Peyer's patch (tissue), 4 donors: ENCODE measurements around the gene CSMD2. TPM values are rescaled to one million over a fixed set of nuclear protein-coding genes. Genes with fewer than 3 reads are reported as not detected.
A peak's percentile ranks its signal among the peaks of the same experiment; 100 is the strongest.

Experiments used
- DNase-seq, 3 donors: peaks; one replicate each; pipeline ENCODE4 v3.0.0-alpha.2; 2017 to 2019
- H3K27ac ChIP-seq, 4 donors: fragments of 200-600 bp; sonication (generic); one replicate each; pipeline ENCODE4 v1.5.1; 2016 to 2019
- H3K27me3 ChIP-seq, 2 donors: fragments of 200-600 bp; sonication (generic); one replicate each; pipeline ENCODE4 v1.5.1; 2019
- H3K36me3 ChIP-seq, 3 donors: fragments of 200-600 bp; sonication (generic); one replicate each; pipeline ENCODE4 v1.5.1; 2016 to 2019
- H3K4me1 ChIP-seq, 4 donors: fragments of 200-600 bp; sonication (generic); one replicate each; pipeline ENCODE4 v1.5.1; 2016 to 2019
- H3K4me3 ChIP-seq, 4 donors: fragments of 200-600 bp; sonication (generic); 1 replicate in 3 of 4; 2 replicates in 1 of 4; pipeline ENCODE4 v1.5.1; 2016 to 2019; ENCODE audit warnings: mild to moderate bottlenecking in 1 of 4
- H3K9me3 ChIP-seq, 4 donors: fragments of 200-600 bp; sonication (generic); one replicate each; pipeline ENCODE4 v1.5.1; 2016 to 2019; ENCODE audit warnings: mild to moderate bottlenecking in 1 of 4
- POLR2A ChIP-seq, 2 donors: fragments of 450-650 bp; IDR thresholded peaks; one replicate each; pipeline ENCODE4 v1.5.1; 2017; ENCODE audit warnings: antibody characterized with exemption in 2 of 2, mild to moderate bottlenecking in 2 of 2, moderate library complexity in 2 of 2
- total RNA-seq, 4 donors: library from RNA; depleted of rRNA; stranded (reverse); fragments of >200 nt; gene quantifications; one replicate each; pipeline ENCODE4 v1.1.0, GENCODE V29; 2016
- TF ChIP-seq, protein P1 (sequence below), 6 experiments: fragments of 450-650 bp in 4 of 6; fragments of 200-600 bp in 2 of 6; sonication (generic) in 1 of 6; IDR thresholded peaks; one replicate each; pipeline ENCODE4 v1.5.1; 2017 to 2019; ENCODE audit warnings: antibody characterized with exemption in 6 of 6, mild to moderate bottlenecking in 3 of 6, moderate library complexity in 1 of 6

Gene CSMD2
- total RNA-seq, 4 donors from 2014 or later: under 0.01 to 1.2 (median 0.70) TPM

DNA sequence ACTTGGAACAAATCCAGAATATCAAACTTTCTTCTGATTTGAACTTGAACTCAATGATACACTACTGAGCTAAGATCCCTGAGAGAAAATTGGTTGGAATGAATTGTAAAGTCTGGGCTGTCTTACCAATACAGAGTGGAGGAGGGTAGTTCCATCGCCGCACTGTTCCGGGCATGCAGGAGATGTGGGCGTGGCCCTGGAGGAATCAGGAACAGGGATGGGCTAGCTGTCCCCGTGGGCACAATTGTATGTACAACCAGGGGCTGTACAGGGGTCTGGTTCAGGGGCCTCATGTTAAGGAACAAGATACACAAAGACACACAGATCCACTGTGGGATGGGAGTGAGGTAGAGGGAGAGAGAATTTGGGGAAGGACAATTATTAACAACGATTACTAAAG, 548.2 kb downstream of the CSMD2 start:
- DNase-seq: no peak
- no peaks in the 10 kb centered on the region for H3K9me3 ChIP-seq
- no peaks in the 10 kb centered on the region for H3K4me1 ChIP-seq
- H3K4me3 ChIP-seq: no peak overlapping the region
- H3K27me3 ChIP-seq: no peaks in the 10 kb centered on the region
- no peaks in the 10 kb centered on the region for H3K36me3 ChIP-seq
- no peak overlapping the region for H3K27ac ChIP-seq
- TF ChIP-seq, protein P1, sequence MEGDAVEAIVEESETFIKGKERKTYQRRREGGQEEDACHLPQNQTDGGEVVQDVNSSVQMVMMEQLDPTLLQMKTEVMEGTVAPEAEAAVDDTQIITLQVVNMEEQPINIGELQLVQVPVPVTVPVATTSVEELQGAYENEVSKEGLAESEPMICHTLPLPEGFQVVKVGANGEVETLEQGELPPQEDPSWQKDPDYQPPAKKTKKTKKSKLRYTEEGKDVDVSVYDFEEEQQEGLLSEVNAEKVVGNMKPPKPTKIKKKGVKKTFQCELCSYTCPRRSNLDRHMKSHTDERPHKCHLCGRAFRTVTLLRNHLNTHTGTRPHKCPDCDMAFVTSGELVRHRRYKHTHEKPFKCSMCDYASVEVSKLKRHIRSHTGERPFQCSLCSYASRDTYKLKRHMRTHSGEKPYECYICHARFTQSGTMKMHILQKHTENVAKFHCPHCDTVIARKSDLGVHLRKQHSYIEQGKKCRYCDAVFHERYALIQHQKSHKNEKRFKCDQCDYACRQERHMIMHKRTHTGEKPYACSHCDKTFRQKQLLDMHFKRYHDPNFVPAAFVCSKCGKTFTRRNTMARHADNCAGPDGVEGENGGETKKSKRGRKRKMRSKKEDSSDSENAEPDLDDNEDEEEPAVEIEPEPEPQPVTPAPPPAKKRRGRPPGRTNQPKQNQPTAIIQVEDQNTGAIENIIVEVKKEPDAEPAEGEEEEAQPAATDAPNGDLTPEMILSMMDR (IDR thresholded peaks at IDR 0.05): no peak
- TF ChIP-seq POLR2A (IDR thresholded peaks at IDR 0.05): no peak

GRCh38 chr1:33615546-33615945, 549.5 kb downstream of the CSMD2 start:
- no peaks in the 10 kb centered on the region for H3K36me3 ChIP-seq
- DNase-seq: no peak
- H3K4me3 ChIP-seq: no peak overlapping the region
- no peaks in the 10 kb centered on the region for H3K4me1 ChIP-seq
- H3K27ac ChIP-seq: no peak overlapping the region
- TF ChIP-seq POLR2A (IDR thresholded peaks at IDR 0.05): no peak
- TF ChIP-seq, protein P1 (IDR thresholded peaks at IDR 0.05): no peak
- H3K27me3 ChIP-seq: no peaks in the 10 kb centered on the region
- no peaks in the 10 kb centered on the region for H3K9me3 ChIP-seq

DNA sequence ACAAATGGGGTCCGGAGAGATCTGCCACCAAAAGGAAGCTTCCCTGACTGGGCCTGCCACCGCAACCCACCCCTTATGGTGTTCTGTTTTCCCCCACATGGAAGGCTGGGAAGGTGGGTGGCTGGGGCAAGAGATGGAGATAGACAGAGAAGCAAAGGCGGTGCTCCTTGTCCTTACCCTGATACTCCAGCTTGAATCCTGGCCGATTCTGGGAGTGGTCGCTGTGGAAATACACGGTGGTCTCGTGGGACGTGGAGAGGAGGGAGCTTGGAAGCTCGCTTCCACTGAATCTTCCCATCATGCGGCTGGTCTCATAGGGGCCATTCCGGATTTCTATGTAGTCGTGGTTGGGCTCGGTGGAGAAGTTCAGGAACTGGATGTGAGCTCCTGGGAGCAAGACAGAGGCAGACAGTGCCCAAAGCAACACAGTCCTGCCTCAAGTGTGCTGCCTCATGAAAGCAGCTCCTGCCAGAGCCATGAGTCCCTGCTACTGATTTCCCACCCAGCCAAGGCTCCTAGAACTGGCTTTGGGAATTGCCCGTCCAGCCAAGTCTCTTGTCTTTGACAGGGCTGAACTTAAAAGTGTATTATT, 554.1 kb downstream of the CSMD2 start:
- Histone ChIP-seq H3K4me1 (no peaks in the 10 kb centered on the region), H3K9me3 (no peaks in the 10 kb centered on the region), H3K4me3 (no peak overlapping the region), H3K27me3 (no peaks in the 10 kb centered on the region), H3K36me3 (no peaks in the 10 kb centered on the region), H3K27ac (no peak overlapping the region)
- TF ChIP-seq, protein P1 (IDR thresholded peaks at IDR 0.05): no peak
- no peak for TF ChIP-seq POLR2A (IDR thresholded peaks at IDR 0.05)
- DNase-seq: no peak

- Histone ChIP-seq H3K27me3 (no peaks in the 10 kb centered on the region), H3K4me3 (no peak overlapping the region), H3K27ac (no peak overlapping the region), H3K9me3 (no peaks in the 10 kb centered on the region), H3K4me1 (no peaks in the 10 kb centered on the region), H3K36me3 (no peaks in the 10 kb centered on the region)
- no peak for TF ChIP-seq POLR2A (IDR thresholded peaks at IDR 0.05)
- TF ChIP-seq, protein P1 (IDR thresholded peaks at IDR 0.05): no peak
- no peak for DNase-seq
These were observed 554.6 kb downstream of the CSMD2 start for GRCh38 chr1:33610391-33610790.

GRCh38 chr1:33609739-33610138, 555.3 kb downstream of the CSMD2 start:
- no peak for TF ChIP-seq POLR2A (IDR thresholded peaks at IDR 0.05)
- TF ChIP-seq, protein P1 (IDR thresholded peaks at IDR 0.05): no peak
- H3K36me3 ChIP-seq: no peaks in the 10 kb centered on the region
- no peaks in the 10 kb centered on the region for H3K4me1 ChIP-seq
- DNase-seq: peak in 1 of 3 donors; percentile 6
- H3K27ac ChIP-seq: no peak overlapping the region
- H3K4me3 ChIP-seq: no peak overlapping the region
- H3K9me3 ChIP-seq: no peaks in the 10 kb centered on the region
- H3K27me3 ChIP-seq: no peaks in the 10 kb centered on the region
